CD1c-positive myeloid dendritic cell (primary cell): Measurements from ENCODE around the gene BICC1.
A peak's percentile ranks its signal among the peaks of the same experiment; 100 is the strongest.

Experiments used
- DNase-seq: peaks from one replicate; pipeline ENCODE4 v3.0.0-alpha.2; 2016; ENCODE audit errors: extremely low spot score

BICC1 gene

GRCh38 chr10:58752665-58753064, 240.0 kb downstream of the BICC1 start:
- DNase-seq: no peak

- DNase-seq: no peak
Measured at GRCh38 chr10:58753425-58753824, 240.8 kb downstream of the BICC1 start.

GRCh38 chr10:58754469-58755339, 242.0 kb downstream of the BICC1 start:
- no peak for DNase-seq

GRCh38 chr10:58755340-58755610, 242.6 kb downstream of the BICC1 start:
- no peak for DNase-seq

GRCh38 chr10:58755677-58756076, 243.0 kb downstream of the BICC1 start:
- no peak for DNase-seq

GRCh38 chr10:58756130-58756719, 243.6 kb downstream of the BICC1 start:
- no peak for DNase-seq

- DNase-seq: no peak
Measured at GRCh38 chr10:58757352-58758065, 244.8 kb downstream of the BICC1 start.

GRCh38 chr10:58758321-58758720, 245.6 kb downstream of the BICC1 start:
- no peak for DNase-seq

GRCh38 chr10:58764087-58764747, 251.5 kb downstream of the BICC1 start:
- DNase-seq: no peak

- DNase-seq: no peak
Measured at GRCh38 chr10:58765910-58766309, 253.2 kb downstream of the BICC1 start.

- DNase-seq: no peak
Measured at GRCh38 chr10:58767652-58768051, 255.0 kb downstream of the BICC1 start.

GRCh38 chr10:58771863-58772262, 259.2 kb downstream of the BICC1 start:
- no peak for DNase-seq

GRCh38 chr10:58772758-58773157, 260.1 kb downstream of the BICC1 start:
- DNase-seq: no peak

GRCh38 chr10:58773341-58773740, 260.7 kb downstream of the BICC1 start:
- no peak for DNase-seq

- no peak for DNase-seq
Measured at GRCh38 chr10:58773944-58774343, 261.3 kb downstream of the BICC1 start.

GRCh38 chr10:58775960-58776567, 263.4 kb downstream of the BICC1 start:
- no peak for DNase-seq

- DNase-seq: no peak
Measured at GRCh38 chr10:58776568-58777318, 264.1 kb downstream of the BICC1 start.

- DNase-seq: no peak
Measured at GRCh38 chr10:58778966-58779365, 266.3 kb downstream of the BICC1 start.

- DNase-seq: no peak
Measured at GRCh38 chr10:58779594-58779993, 266.9 kb downstream of the BICC1 start.

GRCh38 chr10:58780476-58780875, 267.8 kb downstream of the BICC1 start:
- DNase-seq: no peak

GRCh38 chr10:58781873-58782488, 269.3 kb downstream of the BICC1 start:
- peak; percentile 15 for DNase-seq
